GM12873 (cell line): ENCODE results near the gene DNAH14.

Experiments used
- TF ChIP-seq, protein P1 (sequence below): IDR thresholded peaks from 2 replicates; pipeline ENCODE4 v1.5.1; 2012; ENCODE audit warnings: low read depth, mild to moderate bottlenecking, moderate library complexity, low read length, control low read depth; ENCODE audit not compliant: insufficient read depth; ENCODE audit errors: missing control alignments

The DNAH14 gene

DNA sequence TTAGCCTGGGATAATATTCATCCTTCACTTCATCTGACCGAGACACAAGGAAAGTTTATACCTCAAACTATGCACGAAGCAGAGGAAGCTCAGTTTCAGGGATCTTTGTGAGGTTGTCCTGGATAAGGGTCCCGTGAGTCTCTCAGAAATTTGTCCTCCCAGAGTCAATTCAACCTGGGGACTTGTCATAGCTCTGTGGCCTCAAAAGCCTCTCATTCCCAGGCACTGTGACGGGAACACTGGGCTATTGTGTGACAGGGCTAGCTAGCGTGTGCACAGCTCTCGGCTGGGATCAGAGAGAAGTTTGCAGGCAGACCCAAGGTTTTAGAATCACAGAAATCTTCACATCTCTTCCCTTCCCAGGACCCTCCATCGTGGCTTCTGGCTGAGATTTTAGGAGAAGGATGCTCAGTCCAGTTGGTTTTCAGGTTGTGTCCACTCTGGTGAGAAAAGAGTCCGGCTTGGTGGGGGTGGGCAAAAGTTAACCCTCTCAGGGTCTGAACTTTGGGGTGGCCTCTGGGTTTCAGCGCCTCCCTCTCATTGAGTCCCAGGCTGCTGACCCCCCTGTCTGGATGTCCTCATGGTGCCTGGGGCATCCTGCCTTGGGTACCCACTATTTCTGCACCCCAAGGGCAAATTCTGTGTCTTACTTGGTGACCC is 518.8 kb downstream of the DNAH14 start:
- TF ChIP-seq, protein P1, sequence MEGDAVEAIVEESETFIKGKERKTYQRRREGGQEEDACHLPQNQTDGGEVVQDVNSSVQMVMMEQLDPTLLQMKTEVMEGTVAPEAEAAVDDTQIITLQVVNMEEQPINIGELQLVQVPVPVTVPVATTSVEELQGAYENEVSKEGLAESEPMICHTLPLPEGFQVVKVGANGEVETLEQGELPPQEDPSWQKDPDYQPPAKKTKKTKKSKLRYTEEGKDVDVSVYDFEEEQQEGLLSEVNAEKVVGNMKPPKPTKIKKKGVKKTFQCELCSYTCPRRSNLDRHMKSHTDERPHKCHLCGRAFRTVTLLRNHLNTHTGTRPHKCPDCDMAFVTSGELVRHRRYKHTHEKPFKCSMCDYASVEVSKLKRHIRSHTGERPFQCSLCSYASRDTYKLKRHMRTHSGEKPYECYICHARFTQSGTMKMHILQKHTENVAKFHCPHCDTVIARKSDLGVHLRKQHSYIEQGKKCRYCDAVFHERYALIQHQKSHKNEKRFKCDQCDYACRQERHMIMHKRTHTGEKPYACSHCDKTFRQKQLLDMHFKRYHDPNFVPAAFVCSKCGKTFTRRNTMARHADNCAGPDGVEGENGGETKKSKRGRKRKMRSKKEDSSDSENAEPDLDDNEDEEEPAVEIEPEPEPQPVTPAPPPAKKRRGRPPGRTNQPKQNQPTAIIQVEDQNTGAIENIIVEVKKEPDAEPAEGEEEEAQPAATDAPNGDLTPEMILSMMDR, result no peak
